H1 (cell line): Measurements from ENCODE around the gene KIAA1328. TPM values are rescaled to one million over a fixed set of nuclear protein-coding genes. Genes with fewer than 3 reads are reported as not detected.

Experiments
- CHD7 ChIP-seq: fragments of 300-600 bp; sonication (generic); IDR thresholded peaks from 2 replicates; pipeline ENCODE4 v1.7.1; 2012; ENCODE audit warnings: low read length, moderate library complexity, mild to moderate bottlenecking, inconsistent platforms; ENCODE audit not compliant: insufficient replicate concordance
- polyA plus RNA-seq, 7 experiments: library from polyadenylated mRNA; depleted of rRNA in 3 of 7; stranded (reverse) in 5 of 7; unstranded in 2 of 7; fragments of >200 nt in 5 of 7; fragments of 200-250 nt in 2 of 7; gene quantifications; 1 replicate in 5 of 7; 2 replicates in 1 of 7; 4 replicates in 1 of 7; pipeline versions ENCODE4 v1.2.1 to v1.2.3, GENCODE V29; 2011 to 2013; ENCODE audit warnings: missing spikeins in 2 of 7, mixed read lengths in 2 of 7
- total RNA-seq: library from RNA; stranded (reverse); fragmentation: NEBNext Ultra II Directional; extraction: Animal tissue kit (Norgen Biotek cat#: 25700); gene quantifications from 2 replicates; pipeline ENCODE4 v1.2.1, GENCODE V29; 2021

The KIAA1328 gene
- total and polyA plus RNA-seq, 2 of the 8 experiments (the other 6 are each of a cell fraction or from before 2014, with no cell fraction given) = 2.6 to 5.7 TPM

GRCh38 chr18:37107748-37108522, 279.0 kb downstream of the KIAA1328 start (continued):
- no peak for TF ChIP-seq CHD7
